H1 (cell line): Measurements from ENCODE around the gene F2. TPM values are rescaled to one million over a fixed set of nuclear protein-coding genes. Genes with fewer than 3 reads are reported as not detected.

Experiments
- CTCF ChIA-PET: fragments of 300-600 bp; sonication (Branson Sonifier 250); formaldehyde crosslinking; loops from one replicate; lab custom pipeline; 2021; ENCODE audit not compliant: partially characterized antibody; lab: Charles Lee
- POLR2A ChIA-PET: fragments of 300-600 bp; sonication (Branson Sonifier 250); formaldehyde crosslinking; loops from one replicate; lab custom pipeline; 2021; ENCODE audit warnings: inconsistent platforms; ENCODE audit not compliant: partially characterized antibody; lab: Charles Lee
- DNase-seq, 2 experiments: peaks; one replicate each; pipeline versions ENCODE4 v3.0.0 to v3.0.0-alpha.2; 2010 to 2022; ENCODE audit warnings: low spot score in 2 of 2, low read depth in 1 of 2, mixed read lengths in 1 of 2
- FAIRE-seq: peaks from 2 replicates; lab custom pipeline; 2011; peaks lifted over from hg19 to GRCh38; lab: Jason Lieb, UNC
- H2AFZ ChIP-seq: 2 replicates; pipeline ENCODE4 v1.8.1; 2012; ENCODE audit warnings: low read length, inconsistent platforms
- H2AK5ac ChIP-seq: 2 replicates; pipeline ENCODE4 v1.6.1; 2013; ENCODE audit warnings: low read depth, low read length
- H2BK120ac ChIP-seq: replicated peaks from 2 replicates; pipeline ENCODE3; 2013; ENCODE audit warnings: low read depth, low read length, inconsistent platforms
- H2BK12ac ChIP-seq: 2 replicates; pipeline ENCODE4 v1.6.1; 2013; ENCODE audit warnings: low read depth, low read length
- H2BK15ac ChIP-seq: 2 replicates; pipeline ENCODE4 v1.6.1; 2013; ENCODE audit warnings: low read length
- H2BK20ac ChIP-seq: 2 replicates; pipeline ENCODE4 v1.6.1; 2013; ENCODE audit warnings: low read length
- H2BK5ac ChIP-seq: 2 replicates; pipeline ENCODE4 v1.6.1; 2013; ENCODE audit warnings: low read depth, low read length
- H3K14ac ChIP-seq: 2 replicates; pipeline ENCODE4 v1.6.1; 2013; ENCODE audit warnings: inconsistent platforms; ENCODE audit not compliant: insufficient read length
- H3K18ac ChIP-seq: 2 replicates; pipeline ENCODE4 v1.6.1; 2013; ENCODE audit warnings: low read length; ENCODE audit errors: extremely low read depth
- H3K23ac ChIP-seq: 2 replicates; pipeline ENCODE4 v1.6.1; 2013; ENCODE audit warnings: inconsistent platforms; ENCODE audit not compliant: insufficient read length
- H3K23me2 ChIP-seq: 2 replicates; pipeline ENCODE4 v1.6.1; 2013; ENCODE audit warnings: low read depth, low read length
- H3K27ac ChIP-seq: 2 replicates; pipeline ENCODE4 v1.6.1; 2011; ENCODE audit warnings: low read depth, low read length, inconsistent platforms
- H3K27me3 ChIP-seq, 4 experiments: replicated peaks in 1 of 4; 1 replicate in 1 of 4; 2 replicates in 3 of 4; pipeline versions ENCODE4 v1.6.1 to v1.8.1; 2011 to 2013; ENCODE audit warnings: low read length in 3 of 4, mild to moderate bottlenecking in 3 of 4, inconsistent platforms in 2 of 4, mixed read lengths in 2 of 4, moderate library complexity in 1 of 4; ENCODE audit not compliant: control insufficient read depth in 3 of 4, insufficient read depth in 3 of 4; ENCODE audit errors: extremely low read depth in 1 of 4
- H3K36me3 ChIP-seq, 4 experiments: 2 replicates each; pipeline versions ENCODE4 v1.6.1 to v1.8.1; 2011 to 2013; ENCODE audit warnings: mild to moderate bottlenecking in 4 of 4, low read length in 3 of 4, moderate library complexity in 2 of 4, control low read depth in 1 of 4, inconsistent platforms in 1 of 4; ENCODE audit not compliant: insufficient read depth in 4 of 4, control insufficient read depth in 2 of 4
- H3K4ac ChIP-seq: replicated peaks from 2 replicates; pipeline ENCODE3; 2013; ENCODE audit warnings: low read length, low read depth, mixed read lengths, inconsistent platforms; ENCODE audit not compliant: insufficient read length
- H3K4me1 ChIP-seq, 4 experiments: replicated peaks in 1 of 4; 1 replicate in 1 of 4; 2 replicates in 3 of 4; pipeline versions ENCODE4 v1.6.1 to v1.8.1; 2011 to 2013; ENCODE audit warnings: low read length in 3 of 4, inconsistent platforms in 2 of 4, mixed read lengths in 1 of 4; ENCODE audit not compliant: insufficient read depth in 4 of 4, control insufficient read depth in 3 of 4
- H3K4me2 ChIP-seq, 2 experiments: 2 replicates each; pipeline versions ENCODE4 v1.6.1 to v1.8.1; 2011 to 2013; ENCODE audit warnings: low read depth in 2 of 2, low read length in 2 of 2, control low read depth in 1 of 2, inconsistent platforms in 1 of 2, mild to moderate bottlenecking in 1 of 2; ENCODE audit not compliant: insufficient read depth in 1 of 2
- H3K4me3 ChIP-seq, 4 experiments: fragments of 200-600, 300-600 bp in 1 of 4; sonication (generic), shearing (Covaris generic), sonication (Bioruptor Twin) in 1 of 4; 2 replicates each; pipeline versions ENCODE4 v1.5.1 to v1.8.1; 2011 to 2016; ENCODE audit warnings: low read length in 4 of 4, low read depth in 3 of 4, control low read depth in 2 of 4, inconsistent platforms in 2 of 4, mild to moderate bottlenecking in 2 of 4, mixed read lengths in 1 of 4, moderate library complexity in 1 of 4; ENCODE audit not compliant: insufficient read depth in 2 of 4; ENCODE audit errors: extremely low read depth in 1 of 4
- H3K56ac ChIP-seq: replicated peaks from 2 replicates; pipeline ENCODE3; 2013; ENCODE audit warnings: low read depth, mild to moderate bottlenecking, mixed read lengths, low read length, inconsistent platforms; ENCODE audit not compliant: insufficient read length
- H3K79me1 ChIP-seq: 2 replicates; pipeline ENCODE4 v1.6.1; 2013; ENCODE audit warnings: low read depth, low read length, control low read depth
- H3K79me2 ChIP-seq, 2 experiments: 2 replicates each; pipeline versions ENCODE4 v1.6.1 to v1.8.1; 2012 to 2013; ENCODE audit warnings: low read length in 2 of 2, mild to moderate bottlenecking in 2 of 2, inconsistent platforms in 1 of 2; ENCODE audit not compliant: insufficient read depth in 2 of 2, control insufficient read depth in 1 of 2
- H3K9ac ChIP-seq, 4 experiments: replicated peaks in 1 of 4; 1 replicate in 1 of 4; 2 replicates in 3 of 4; pipeline versions ENCODE4 v1.6.1 to v1.8.1; 2011 to 2013; ENCODE audit warnings: low read depth in 3 of 4, low read length in 3 of 4, control low read depth in 2 of 4, mild to moderate bottlenecking in 2 of 4, moderate library complexity in 2 of 4, inconsistent platforms in 1 of 4; ENCODE audit errors: extremely low read depth in 1 of 4
- H3K9me3 ChIP-seq, 2 experiments: 2 replicates each; pipeline versions ENCODE4 v1.6.1 to v1.8.1; 2012 to 2013; ENCODE audit warnings: mild to moderate bottlenecking in 2 of 2, moderate library complexity in 2 of 2, control low read depth in 1 of 2, inconsistent platforms in 1 of 2, low read depth in 1 of 2, low read length in 1 of 2, mixed read lengths in 1 of 2; ENCODE audit not compliant: insufficient read depth in 2 of 2
- H4K20me1 ChIP-seq, 2 experiments: replicated peaks in 1 of 2; 2 replicates each; pipeline versions ENCODE3 to v1.8.1; 2011 to 2013; ENCODE audit warnings: inconsistent platforms in 2 of 2, low read length in 2 of 2, mild to moderate bottlenecking in 1 of 2; ENCODE audit not compliant: insufficient read depth in 2 of 2, control insufficient read depth in 1 of 2
- H4K5ac ChIP-seq: 2 replicates; pipeline ENCODE4 v1.6.1; 2013; ENCODE audit warnings: low read length, low read depth, mixed read lengths, inconsistent platforms; ENCODE audit not compliant: insufficient read length
- H4K8ac ChIP-seq: 2 replicates; pipeline ENCODE4 v1.8.0; 2013; ENCODE audit warnings: mild to moderate bottlenecking, moderate library complexity, low read length, inconsistent platforms; ENCODE audit not compliant: insufficient read depth; ENCODE audit errors: extremely low read depth
- H4K91ac ChIP-seq: replicated peaks from 2 replicates; pipeline ENCODE3; 2013; ENCODE audit warnings: low read length, mixed read lengths, inconsistent platforms; ENCODE audit not compliant: insufficient read length
- ATF3 ChIP-seq: IDR thresholded peaks from 2 replicates; pipeline ENCODE4 v1.6.1; 2011; ENCODE audit warnings: low read depth, mild to moderate bottlenecking, low read length; ENCODE audit not compliant: insufficient read depth
- BACH1 ChIP-seq: IDR thresholded peaks from 2 replicates; pipeline ENCODE4 v1.6.1; 2012; ENCODE audit warnings: low read length, improper control_type of control experiment
- CBX8 ChIP-seq: fragments of 300-800, 300-1000 bp; sonication (generic); IDR thresholded peaks from 2 replicates; pipeline ENCODE4 v1.7.1; 2016; ENCODE audit warnings: low read depth, low read length, borderline replicate concordance
- CEBPB ChIP-seq: IDR thresholded peaks from 2 replicates; pipeline ENCODE4 v1.6.1; 2012; ENCODE audit warnings: low read depth, low read length
- CTBP2 ChIP-seq: IDR thresholded peaks from 2 replicates; pipeline ENCODE4 v1.7.0; 2011; ENCODE audit warnings: borderline replicate concordance, mild to moderate bottlenecking, moderate library complexity, mixed read lengths, low read length; ENCODE audit not compliant: insufficient read depth, insufficient read length
- EGR1 ChIP-seq: IDR thresholded peaks from 2 replicates; pipeline ENCODE4 v1.6.1; 2011; ENCODE audit warnings: low read depth, low read length, borderline replicate concordance
- HDAC2 ChIP-seq, 2 experiments: fragments of 300-600 bp in 1 of 2; sonication (generic) in 1 of 2; IDR thresholded peaks; 2 replicates each; pipeline ENCODE4 v1.6.1; 2011 to 2012; ENCODE audit warnings: low read depth in 2 of 2, low read length in 2 of 2, mild to moderate bottlenecking in 2 of 2, moderate library complexity in 2 of 2, borderline replicate concordance in 1 of 2, inconsistent platforms in 1 of 2
- JUN ChIP-seq: IDR thresholded peaks from 2 replicates; pipeline ENCODE4 v1.6.1; 2011; ENCODE audit warnings: low read depth, mild to moderate bottlenecking, improper control_type of control experiment, low read length
- KDM4A ChIP-seq: IDR thresholded peaks from one replicate; pipeline ENCODE4 v1.7.1; 2012; ENCODE audit warnings: low read depth, mild to moderate bottlenecking, moderate library complexity, low read length, inconsistent platforms; ENCODE audit not compliant: severe bottlenecking
- NRF1 ChIP-seq: IDR thresholded peaks from 2 replicates; pipeline ENCODE4 v1.6.1; 2011; ENCODE audit warnings: mild to moderate bottlenecking, low read depth, low read length, improper control_type of control experiment
- RFX5 ChIP-seq: IDR thresholded peaks from 2 replicates; pipeline ENCODE4 v1.6.1; 2011; ENCODE audit warnings: low read depth, low read length, improper control_type of control experiment, borderline replicate concordance
- SAP30 ChIP-seq: fragments of 300-600 bp; sonication (generic); IDR thresholded peaks from 2 replicates; pipeline ENCODE4 v1.7.1; 2012; ENCODE audit warnings: low read length, moderate library complexity, mild to moderate bottlenecking, inconsistent platforms; ENCODE audit not compliant: insufficient read depth, insufficient replicate concordance
- TAF7 ChIP-seq: optimal IDR thresholded peaks from 2 replicates; pipeline ENCODE3; 2011; ENCODE audit warnings: low read depth, mild to moderate bottlenecking, inconsistent platforms, low read length, moderate library complexity, borderline replicate concordance
- WGBS, 2 experiments: shearing (Covaris generic) in 1 of 2; methylation state at CpG; one replicate each; pipeline versions ENCODE4 v1.1.6 to v1.1.7; 2013 to 2015; ENCODE audit warnings: low lambda C conversion rate in 2 of 2, mixed read lengths in 2 of 2, inconsistent platforms in 1 of 2, low coverage in 1 of 2, missing lambda C conversion rate in 1 of 2; ENCODE audit not compliant: insufficient replicate concordance in 2 of 2, insufficient coverage in 1 of 2, insufficient read length in 1 of 2; ENCODE audit errors: extremely low coverage in 1 of 2, missing lambda C conversion rate in 1 of 2; 5-methylcytosine and 5-hydroxymethylcytosine counted together
- polyA plus RNA-seq, 7 experiments: library from polyadenylated mRNA; depleted of rRNA in 3 of 7; stranded (reverse) in 5 of 7; unstranded in 2 of 7; fragments of >200 nt in 5 of 7; fragments of 200-250 nt in 2 of 7; gene quantifications; 1 replicate in 5 of 7; 2 replicates in 1 of 7; 4 replicates in 1 of 7; pipeline versions ENCODE4 v1.2.1 to v1.2.3, GENCODE V29; 2011 to 2013; ENCODE audit warnings: missing spikeins in 2 of 7, mixed read lengths in 2 of 7
- total RNA-seq: library from RNA; stranded (reverse); fragmentation: NEBNext Ultra II Directional; extraction: Animal tissue kit (Norgen Biotek cat#: 25700); gene quantifications from 2 replicates; pipeline ENCODE4 v1.2.1, GENCODE V29; 2021

Gene F2
- total and polyA plus RNA-seq, 2 of the 8 experiments (the other 6 are each of a cell fraction or from before 2014, with no cell fraction given): 0.11 TPM; not detected in 1

DNA sequence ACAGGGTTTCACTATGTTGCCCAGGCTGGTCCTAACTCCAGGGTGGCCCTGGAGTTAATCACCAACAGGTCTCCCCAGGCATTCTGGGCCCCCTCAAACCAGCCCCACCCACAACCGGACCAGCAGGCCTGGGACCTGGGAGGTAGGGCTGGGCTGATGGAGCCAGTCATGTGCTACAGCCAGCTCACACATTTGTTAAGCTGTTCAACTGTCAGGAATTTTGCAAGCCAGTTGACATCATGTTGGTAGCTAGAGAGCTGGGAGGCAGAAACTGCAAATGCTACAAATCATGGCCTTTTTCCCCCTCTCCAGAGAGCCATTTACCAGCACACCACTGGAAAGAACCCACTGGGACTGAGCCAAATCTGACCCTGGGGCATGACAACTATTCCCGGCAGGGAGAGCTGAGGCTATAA, 25.4 kb upstream of the F2 start:
- no peaks in the 10 kb centered on the region for H3K9me3 ChIP-seq
- H3K9ac ChIP-seq: no peak overlapping the region
- no peak overlapping the region for H2BK120ac ChIP-seq
- H3K4me1 ChIP-seq: no peaks in the 10 kb centered on the region; a peak in 1 of 7 replicates
- H2AFZ ChIP-seq: no peak overlapping the region
- WGBS, 2 experiments: 95% methylated on average over 2 of the region's 2 CpGs; no CpG with 5 or more reads in 1 of the 2 experiments
- no peak overlapping the region for H3K4me3 ChIP-seq
- no peak overlapping the region for H3K27ac ChIP-seq
- H3K56ac ChIP-seq: no peak overlapping the region
- DNase-seq: no peak
- H2AK5ac ChIP-seq: no peak overlapping the region
- H2BK20ac ChIP-seq: no peak overlapping the region
- peaks cover 0 to 1% of the 10 kb centered on the region in 2 experiments; a peak in 1 of 4 replicates for H3K79me2 ChIP-seq
- no peak overlapping the region for H2BK15ac ChIP-seq
- H2BK12ac ChIP-seq: no peak overlapping the region
- no peak overlapping the region for H4K91ac ChIP-seq
- H3K4ac ChIP-seq: no peak overlapping the region
- no peak for FAIRE-seq
- ChIA-PET CTCF (interaction anchor here (0.7 to 2.2 kb wide), 5 partner anchors 9 to 15 kb away, joined by 3 to 6 read pairs (median 3); no protein-coding TSS in a partner anchor), POLR2A (interaction anchor here (0.6 to 1.3 kb wide), 2 partner anchors 19 to 1289 kb away, joined by 3 to 7 read pairs; no protein-coding TSS in a partner anchor)
- no peak overlapping the region for H4K5ac ChIP-seq
- peaks cover 2 to 11% (median 6%) of the 10 kb centered on the region in 4 experiments; a peak in 3 of 8 replicates for H3K36me3 ChIP-seq
- H4K8ac ChIP-seq: no peak overlapping the region
- H3K14ac ChIP-seq: no peak overlapping the region
- no peak overlapping the region for H3K4me2 ChIP-seq
- peaks cover 2% of the 10 kb centered on the region in 2 experiments for H4K20me1 ChIP-seq
- H3K27me3 ChIP-seq: no peaks in the 10 kb centered on the region
- H3K23me2 ChIP-seq: no peaks in the 10 kb centered on the region
- H2BK5ac ChIP-seq: no peak overlapping the region
- H3K23ac ChIP-seq: no peak overlapping the region
- no peak overlapping the region for H3K18ac ChIP-seq
- H3K79me1 ChIP-seq: no peaks in the 10 kb centered on the region
- TF ChIP-seq CTBP2 (no peak), HDAC2 (IDR thresholded peaks at IDR 0.05; ENCODE audit: borderline replicate concordance in 1 of 2, low read depth in 2 of 2, low read length in 2 of 2) (no peak), RFX5 (no peak), CEBPB (no peak), TAF7 (no peak), ATF3 (no peak), KDM4A (no peak), BACH1 (no peak), JUN (no peak), CBX8 (no peak), NRF1 (no peak), SAP30 (no peak), EGR1 (no peak)
